Activated T-helper 17 cell treated with anti-CD3 and anti-CD28 coated beads, Interleukin-2, amount 50 U/mL, for 72 hours (primary cell): ENCODE data around the gene MOV10. TPM values are rescaled to one million over a fixed set of nuclear protein-coding genes. Genes with fewer than 3 reads are reported as not detected.
"Not testable (repeated sequence)": the region's sequence is repeated elsewhere in the genome, so short reads cannot be mapped to it uniquely, and the experiment has no call there.

Source experiments
- ATAC-seq: fragments of 150-1000 bp; cut with Tn5 transposase; replicated peaks from 2 replicates; pipeline ENCODE4 v1.10.0; 2021; ENCODE audit warnings: mild to moderate bottlenecking, moderate library complexity
- H3K27ac Mint-ChIP-seq: one replicate; pipeline ENCODE4 v1.8.0; 2022; ENCODE audit warnings: mixed read lengths
- H3K27me3 Mint-ChIP-seq: one replicate; pipeline ENCODE4 v1.8.0; 2022; ENCODE audit warnings: mixed read lengths
- H3K36me3 Mint-ChIP-seq: one replicate; pipeline ENCODE4 v1.8.0; 2022; ENCODE audit warnings: low read depth, mild to moderate bottlenecking, mixed read lengths
- H3K4me1 Mint-ChIP-seq: one replicate; pipeline ENCODE4 v1.8.0; 2022; ENCODE audit warnings: mixed read lengths
- H3K4me3 Mint-ChIP-seq: one replicate; pipeline ENCODE4 v1.8.0; 2022; ENCODE audit warnings: mild to moderate bottlenecking, mixed read lengths
- H3K9me3 Mint-ChIP-seq: one replicate; pipeline ENCODE4 v1.8.0; 2022; ENCODE audit warnings: mixed read lengths
- total RNA-seq, 2 donors: library from RNA; stranded (reverse); gene quantifications; one replicate each; pipeline ENCODE4 v1.2.3, GENCODE V29; 2022

MOV10 gene
- total RNA-seq, 2 donors from 2014 or later: 54.7 to 59.3 TPM

- not testable (repeated sequence) for H3K4me1 Mint-ChIP-seq, H3K27me3 Mint-ChIP-seq, ATAC-seq, H3K36me3 Mint-ChIP-seq, H3K9me3 Mint-ChIP-seq, H3K27ac Mint-ChIP-seq, H3K4me3 Mint-ChIP-seq
These were observed 46.8 kb downstream of the MOV10 start for GRCh38 chr1:112721294-112721693.

GRCh38 chr1:112721966-112722524 is 47.6 kb downstream of the MOV10 start:
- H3K4me3 Mint-ChIP-seq: peak overlapping the region; percentile 33
- no peaks in the 10 kb centered on the region for H3K36me3 Mint-ChIP-seq
- no peaks in the 10 kb centered on the region for H3K9me3 Mint-ChIP-seq
- no peak for ATAC-seq
- H3K4me1 Mint-ChIP-seq: peaks cover 5% of the 10 kb centered on the region
- no peak overlapping the region for H3K27ac Mint-ChIP-seq
- H3K27me3 Mint-ChIP-seq: peaks cover 4% of the 10 kb centered on the region

- Mint-ChIP-seq H3K9me3 (no peaks in the 10 kb centered on the region), H3K4me1 (peaks cover 5% of the 10 kb centered on the region), H3K27ac (no peak overlapping the region), H3K4me3 (peak overlapping the region; percentile 33), H3K27me3 (peaks cover 4% of the 10 kb centered on the region), H3K36me3 (no peaks in the 10 kb centered on the region)
- peak; percentile 28 for ATAC-seq
These were observed 48.4 kb downstream of the MOV10 start for GRCh38 chr1:112722601-112723510.

- no peak overlapping the region for H3K27ac Mint-ChIP-seq
- peak overlapping the region; percentile 4 for H3K4me3 Mint-ChIP-seq
- H3K36me3 Mint-ChIP-seq: no peaks in the 10 kb centered on the region
- ATAC-seq: peak; percentile 22
- H3K9me3 Mint-ChIP-seq: no peaks in the 10 kb centered on the region
- H3K27me3 Mint-ChIP-seq: peaks cover 4% of the 10 kb centered on the region
- H3K4me1 Mint-ChIP-seq: peaks cover 5% of the 10 kb centered on the region
These were observed 49.0 kb downstream of the MOV10 start for GRCh38 chr1:112723511-112723839.

GRCh38 chr1:112724240-112724639 is 49.8 kb downstream of the MOV10 start:
- not testable (repeated sequence) for H3K9me3 Mint-ChIP-seq, H3K4me1 Mint-ChIP-seq, H3K4me3 Mint-ChIP-seq, H3K36me3 Mint-ChIP-seq, ATAC-seq, H3K27me3 Mint-ChIP-seq, H3K27ac Mint-ChIP-seq

GRCh38 chr1:112727716-112728115 is 53.3 kb downstream of the MOV10 start:
- no peaks in the 10 kb centered on the region for H3K36me3 Mint-ChIP-seq

GRCh38 chr1:112728306-112728971 is 54.0 kb downstream of the MOV10 start:
- H3K27me3 Mint-ChIP-seq, H3K9me3 Mint-ChIP-seq, H3K27ac Mint-ChIP-seq, H3K4me3 Mint-ChIP-seq, ATAC-seq, H3K4me1 Mint-ChIP-seq, H3K36me3 Mint-ChIP-seq: not testable (repeated sequence)

More at GRCh38 chr1:112727716-112728115, 53.3 kb downstream of the MOV10 start:
- no peak overlapping the region for H3K4me3 Mint-ChIP-seq
- peaks cover 5% of the 10 kb centered on the region for H3K4me1 Mint-ChIP-seq
- peaks cover 7% of the 10 kb centered on the region for H3K27me3 Mint-ChIP-seq
- no peak for ATAC-seq
- no peak overlapping the region for H3K27ac Mint-ChIP-seq
- H3K9me3 Mint-ChIP-seq: no peaks in the 10 kb centered on the region

GRCh38 chr1:112729011-112729410 is 54.6 kb downstream of the MOV10 start:
- H3K27ac Mint-ChIP-seq, H3K4me3 Mint-ChIP-seq, H3K9me3 Mint-ChIP-seq, ATAC-seq, H3K4me1 Mint-ChIP-seq, H3K36me3 Mint-ChIP-seq, H3K27me3 Mint-ChIP-seq: not testable (repeated sequence)

GRCh38 chr1:112729909-112730308 is 55.5 kb downstream of the MOV10 start:
- ATAC-seq: no peak

GRCh38 chr1:112731451-112731850 is 57.0 kb downstream of the MOV10 start:
- H3K27me3 Mint-ChIP-seq: peaks cover 3% of the 10 kb centered on the region
- no peaks in the 10 kb centered on the region for H3K9me3 Mint-ChIP-seq
- no peaks in the 10 kb centered on the region for H3K4me1 Mint-ChIP-seq
- no peak for ATAC-seq
- H3K4me3 Mint-ChIP-seq: no peak overlapping the region
- no peaks in the 10 kb centered on the region for H3K36me3 Mint-ChIP-seq
- H3K27ac Mint-ChIP-seq: no peak overlapping the region

More at GRCh38 chr1:112729909-112730308, 55.5 kb downstream of the MOV10 start:
- Mint-ChIP-seq H3K27ac (no peak overlapping the region), H3K4me1 (no peaks in the 10 kb centered on the region), H3K9me3 (no peaks in the 10 kb centered on the region), H3K4me3 (no peak overlapping the region), H3K27me3 (peaks cover 3% of the 10 kb centered on the region), H3K36me3 (no peaks in the 10 kb centered on the region)

- no peaks in the 10 kb centered on the region for H3K9me3 Mint-ChIP-seq
- peaks cover 27% of the 10 kb centered on the region for H3K27me3 Mint-ChIP-seq
- ATAC-seq: peak; percentile 91
- H3K4me3 Mint-ChIP-seq: no peak overlapping the region
- peak overlapping the region; percentile 58 for H3K27ac Mint-ChIP-seq
- no peaks in the 10 kb centered on the region for H3K36me3 Mint-ChIP-seq
- no peaks in the 10 kb centered on the region for H3K4me1 Mint-ChIP-seq
These were observed 61.3 kb downstream of the MOV10 start for GRCh38 chr1:112735752-112736151.

GRCh38 chr1:112737573-112737972 is 63.1 kb downstream of the MOV10 start:
- H3K9me3 Mint-ChIP-seq: no peaks in the 10 kb centered on the region
- no peaks in the 10 kb centered on the region for H3K4me1 Mint-ChIP-seq
- peak; percentile 8 for ATAC-seq
- H3K27me3 Mint-ChIP-seq: peaks cover 38% of the 10 kb centered on the region
- peak overlapping the region; percentile 7 for H3K27ac Mint-ChIP-seq
- H3K4me3 Mint-ChIP-seq: no peak overlapping the region
- H3K36me3 Mint-ChIP-seq: no peaks in the 10 kb centered on the region

- Mint-ChIP-seq H3K4me3 (peak overlapping the region; percentile 23), H3K27me3 (peaks cover 59% of the 10 kb centered on the region), H3K36me3 (no peaks in the 10 kb centered on the region), H3K9me3 (no peaks in the 10 kb centered on the region), H3K4me1 (no peaks in the 10 kb centered on the region), H3K27ac (no peak overlapping the region)
- ATAC-seq: no peak
These were observed 68.9 kb downstream of the MOV10 start for GRCh38 chr1:112743174-112744008.

- Mint-ChIP-seq H3K9me3 (no peaks in the 10 kb centered on the region), H3K27ac (no peak overlapping the region), H3K4me3 (peak overlapping the region; percentile 23), H3K27me3 (peaks cover 57% of the 10 kb centered on the region), H3K4me1 (no peaks in the 10 kb centered on the region), H3K36me3 (no peaks in the 10 kb centered on the region)
- ATAC-seq: peak; percentile 37
These were observed 69.6 kb downstream of the MOV10 start for GRCh38 chr1:112744009-112744578.
